IMR-90 (cell line): ENCODE measurements around the gene GRIA2. TPM values are rescaled to one million over a fixed set of nuclear protein-coding genes. Genes with fewer than 3 reads are reported as not detected.

ENCODE experiments used
- ATAC-seq: fragments of 200-7000 bp; cut with Tn5 transposase; 2 replicates; pipeline ENCODE4 v1.9.1; 2020; ENCODE audit warnings: low read depth, mild to moderate bottlenecking, moderate library complexity
- BruUV-seq: library from RNA; stranded (reverse); fragments of 400-500 nt; replicated peaks from 2 replicates; lab custom pipeline; 2021; lab: Mats Ljungman, UMichigan
- CTCF ChIA-PET: fragments of 300-600 bp; formaldehyde crosslinking; extraction: SDS; loops from one replicate; lab custom pipeline; 2021; ENCODE audit warnings: antibody characterized with exemption; lab: Yijun Ruan, JAX
- POLR2A ChIA-PET: fragments of 300-600 bp; sonication (Branson Sonifier 250); formaldehyde crosslinking; loops from one replicate; lab custom pipeline; 2022; ENCODE audit warnings: antibody characterized with exemption; ENCODE audit not compliant: unreplicated experiment; lab: Charles Lee
- DNase-seq: peaks from one replicate; pipeline ENCODE4 v3.0.0; 2013
- H2AFZ ChIP-seq: replicated peaks from 2 replicates; pipeline ENCODE3; 2013; ENCODE audit warnings: low read length, mild to moderate bottlenecking; ENCODE audit not compliant: poor library complexity
- H2AK5ac ChIP-seq: 2 replicates; pipeline ENCODE4 v1.6.1; 2013; ENCODE audit warnings: low read depth, low read length, inconsistent platforms
- H2AK9ac ChIP-seq: replicated peaks from 2 replicates; pipeline ENCODE3; 2013; ENCODE audit warnings: mild to moderate bottlenecking, low read depth, low read length, moderate library complexity; ENCODE audit not compliant: poor library complexity
- H2BK120ac ChIP-seq: 2 replicates; pipeline ENCODE4 v1.6.1; 2013; ENCODE audit warnings: low read depth, low read length, inconsistent platforms
- H2BK15ac ChIP-seq: 3 replicates; pipeline ENCODE4 v1.6.1; 2013; ENCODE audit warnings: low read depth, low read length, inconsistent platforms
- H2BK20ac ChIP-seq: 2 replicates; pipeline ENCODE4 v1.6.1; 2013; ENCODE audit warnings: low read depth, mild to moderate bottlenecking, inconsistent platforms, low read length, moderate library complexity
- H2BK5ac ChIP-seq: 2 replicates; pipeline ENCODE4 v1.6.1; 2013; ENCODE audit warnings: mild to moderate bottlenecking, low read depth, low read length, inconsistent platforms; ENCODE audit not compliant: poor library complexity, severe bottlenecking
- H3K14ac ChIP-seq: replicated peaks from 2 replicates; pipeline ENCODE4 v1.6.1; 2013; ENCODE audit warnings: low read depth, low read length, inconsistent platforms
- H3K18ac ChIP-seq: 2 replicates; pipeline ENCODE4 v1.6.1; 2013; ENCODE audit warnings: low read depth, low read length, control low read depth
- H3K23ac ChIP-seq: 2 replicates; pipeline ENCODE4 v1.6.1; 2013; ENCODE audit warnings: low read depth, low read length, inconsistent platforms
- H3K27ac ChIP-seq: 2 replicates; pipeline ENCODE4 v1.5.1; 2013; ENCODE audit warnings: mild to moderate bottlenecking, control low read depth, low read length; ENCODE audit not compliant: insufficient read depth
- H3K27me3 ChIP-seq: 2 replicates; pipeline ENCODE4 v1.6.1; 2013; ENCODE audit warnings: low read length; ENCODE audit not compliant: control insufficient read depth, insufficient read depth
- H3K36me3 ChIP-seq: 2 replicates; pipeline ENCODE4 v1.6.1; 2013; ENCODE audit warnings: low read length, mixed read lengths; ENCODE audit not compliant: control insufficient read depth, insufficient read depth
- H3K4ac ChIP-seq: 2 replicates; pipeline ENCODE4 v1.6.1; 2013; ENCODE audit warnings: low read depth, low read length, inconsistent platforms
- H3K4me1 ChIP-seq: 2 replicates; pipeline ENCODE4 v1.6.1; 2013; ENCODE audit warnings: low read length, mixed read lengths; ENCODE audit not compliant: control insufficient read depth, insufficient read depth
- H3K4me2 ChIP-seq: 2 replicates; pipeline ENCODE4 v1.6.1; 2013; ENCODE audit warnings: low read depth, mild to moderate bottlenecking, control low read depth, low read length, moderate library complexity
- H3K4me3 ChIP-seq: 2 replicates; pipeline ENCODE4 v1.5.1; 2013; ENCODE audit warnings: low read depth, mild to moderate bottlenecking, control low read depth, low read length, moderate library complexity; ENCODE audit not compliant: insufficient read depth
- H3K56ac ChIP-seq: 2 replicates; pipeline ENCODE4 v1.6.1; 2013; ENCODE audit warnings: low read length, inconsistent platforms; ENCODE audit not compliant: insufficient read depth; ENCODE audit errors: extremely low read depth
- H3K79me1 ChIP-seq, 2 experiments: 2 replicates each; pipeline ENCODE4 v1.6.1; 2013; ENCODE audit warnings: low read length in 2 of 2, inconsistent platforms in 1 of 2, low read depth in 1 of 2
- H3K9ac ChIP-seq: 2 replicates; pipeline ENCODE4 v1.6.1; 2013; ENCODE audit warnings: low read depth, low read length, control low read depth
- H3K9me1 ChIP-seq: 2 replicates; pipeline ENCODE4 v1.6.1; 2013; ENCODE audit warnings: low read length, inconsistent platforms; ENCODE audit not compliant: insufficient read depth
- H3K9me3 ChIP-seq: 2 replicates; pipeline ENCODE4 v1.6.1; 2013; ENCODE audit warnings: low read length; ENCODE audit not compliant: control insufficient read depth, insufficient read depth
- H4K20me1 ChIP-seq: 2 replicates; pipeline ENCODE4 v1.6.1; 2013; ENCODE audit warnings: low read length, inconsistent platforms; ENCODE audit not compliant: insufficient read depth
- H4K5ac ChIP-seq: 2 replicates; pipeline ENCODE4 v1.6.1; 2013; ENCODE audit warnings: mild to moderate bottlenecking, low read depth, low read length, control low read depth
- H4K8ac ChIP-seq, 2 experiments: 2 replicates each; pipeline ENCODE4 v1.6.1; 2013; ENCODE audit warnings: low read depth in 2 of 2, low read length in 2 of 2, control low read depth in 1 of 2, inconsistent platforms in 1 of 2
- H4K91ac ChIP-seq: 2 replicates; pipeline ENCODE4 v1.6.1; 2013; ENCODE audit warnings: low read depth, low read length, inconsistent platforms; ENCODE audit not compliant: insufficient read depth
- CEBPB ChIP-seq: IDR thresholded peaks from 2 replicates; pipeline ENCODE4 v1.6.1; 2012; ENCODE audit warnings: low read depth, low read length, improper control_type of control experiment
- MAFK ChIP-seq: IDR thresholded peaks from 2 replicates; pipeline ENCODE4 v1.6.1; 2012; ENCODE audit warnings: low read depth, low read length, improper control_type of control experiment
- RAD21 ChIP-seq: IDR thresholded peaks from 2 replicates; pipeline ENCODE4 v1.6.1; 2012; ENCODE audit warnings: low read length, improper control_type of control experiment
- WGBS, 2 experiments: methylation state at CpG; one replicate each; pipeline versions ENCODE4 v1.1.5 to v1.1.7; 2013; ENCODE audit warnings: missing lambda C conversion rate in 2 of 2; ENCODE audit not compliant: insufficient read length in 1 of 2; ENCODE audit errors: extremely low coverage in 2 of 2; 5-methylcytosine and 5-hydroxymethylcytosine counted together
- dilution Hi-C: fragments of 300-500 bp; cut with HindIII; formaldehyde crosslinking; loops from one replicate; pipeline ENCODE4 v1.14.3; 2018; ENCODE audit warnings: low sequenced_read_pairs; ENCODE audit not compliant: unreplicated experiment
- in situ Hi-C: fragments of 300-500 bp; cut with MboI; formaldehyde crosslinking; loops from 3 replicates; pipeline ENCODE4 v1.14.3; 2019; ENCODE audit warnings: low sequenced_read_pairs, inconsistent platforms, mixed read lengths
- intact Hi-C: fragments of 100-400 bp; cut with micrococcal nuclease; formaldehyde crosslinking; loops from 2 replicates; pipeline ENCODE4 v1.10.0; 2022
- polyA plus RNA-seq, 3 experiments: library from polyadenylated mRNA; depleted of rRNA; stranded (reverse); fragments of >200 nt; gene quantifications; 2 replicates each; pipeline ENCODE4 v1.2.3, GENCODE V29; 2012; ENCODE audit warnings: low replicate concordance in 1 of 3
- total RNA-seq: library from RNA; depleted of rRNA; stranded (reverse); fragments of >200 nt; gene quantifications from 2 replicates; pipeline ENCODE4 v1.2.3, GENCODE V29; 2012
- TF ChIP-seq, protein P1 (sequence below): fragments of 150-350 bp; IDR thresholded peaks from 2 replicates; pipeline ENCODE4 v1.6.1; 2017; ENCODE audit warnings: mild to moderate bottlenecking, antibody characterized with exemption, low read length, low read depth
- TF ChIP-seq, protein P2 (sequence below): fragments of 150-350 bp; IDR thresholded peaks from 2 replicates; pipeline ENCODE4 v1.6.1; 2016; ENCODE audit warnings: low read depth, mild to moderate bottlenecking, low read length, moderate library complexity, borderline replicate concordance

GRIA2 gene
- total and polyA plus RNA-seq, 2 of the 4 experiments (the other 2 are of a cell fraction), result not detected

DNA sequence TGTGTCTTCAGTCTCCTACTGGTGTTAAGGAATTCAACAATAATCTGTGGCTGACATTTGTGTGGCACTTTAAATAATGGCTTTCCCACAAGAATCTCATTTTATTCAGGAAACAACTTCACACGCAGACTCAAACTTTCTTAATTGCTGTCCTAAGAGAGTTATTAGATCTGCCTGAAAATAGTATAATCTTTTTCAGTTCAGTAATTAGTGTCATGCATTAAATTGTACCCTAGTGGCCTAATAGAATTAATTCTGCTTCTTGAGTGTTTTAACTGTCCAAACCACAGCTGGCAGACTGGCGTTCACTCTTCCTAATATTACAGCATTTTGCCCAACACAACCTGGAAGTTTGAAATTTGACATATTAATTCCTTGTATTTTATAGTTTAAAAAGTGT lies 107.1 kb downstream of the GRIA2 start:
- intact Hi-C loops (no loop called here), in situ Hi-C loops (no loop called here), dilution Hi-C loops (no loop called here)
- Histone ChIP-seq H2AK5ac (no peak overlapping the region), H3K4ac (no peak overlapping the region), H3K4me3 (no peak overlapping the region), H2AK9ac (no peak overlapping the region), H4K5ac (no peak overlapping the region), H3K4me1 (no peaks in the 10 kb centered on the region), H3K27ac (no peak overlapping the region), H2BK5ac (no peak overlapping the region), H3K4me2 (no peak overlapping the region), H3K14ac (no peak overlapping the region), H3K18ac (no peak overlapping the region), H3K27me3 (no peaks in the 10 kb centered on the region), H3K9me3 (no peaks in the 10 kb centered on the region), H2BK20ac (no peak overlapping the region), H2BK15ac (no peak overlapping the region), H4K91ac (no peak overlapping the region), H4K20me1 (no peaks in the 10 kb centered on the region), H3K9me1 (no peaks in the 10 kb centered on the region), H3K79me1 (no peaks in the 10 kb centered on the region), H3K23ac (no peak overlapping the region), H3K36me3 (no peaks in the 10 kb centered on the region), H2AFZ (no peak overlapping the region), H3K56ac (no peak overlapping the region), H3K9ac (no peak overlapping the region), H4K8ac (no peak overlapping the region), H2BK120ac (no peak overlapping the region)
- POLR2A ChIA-PET, result no interaction called here
- CTCF ChIA-PET, result no interaction called here
- ATAC-seq (no peak), DNase-seq (no peak)
- TF ChIP-seq RAD21 (no peak), MAFK (no peak), CEBPB (no peak)
- TF ChIP-seq, protein P1, sequence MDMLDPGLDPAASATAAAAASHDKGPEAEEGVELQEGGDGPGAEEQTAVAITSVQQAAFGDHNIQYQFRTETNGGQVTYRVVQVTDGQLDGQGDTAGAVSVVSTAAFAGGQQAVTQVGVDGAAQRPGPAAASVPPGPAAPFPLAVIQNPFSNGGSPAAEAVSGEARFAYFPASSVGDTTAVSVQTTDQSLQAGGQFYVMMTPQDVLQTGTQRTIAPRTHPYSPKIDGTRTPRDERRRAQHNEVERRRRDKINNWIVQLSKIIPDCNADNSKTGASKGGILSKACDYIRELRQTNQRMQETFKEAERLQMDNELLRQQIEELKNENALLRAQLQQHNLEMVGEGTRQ, result no peak
- TF ChIP-seq, protein P2, sequence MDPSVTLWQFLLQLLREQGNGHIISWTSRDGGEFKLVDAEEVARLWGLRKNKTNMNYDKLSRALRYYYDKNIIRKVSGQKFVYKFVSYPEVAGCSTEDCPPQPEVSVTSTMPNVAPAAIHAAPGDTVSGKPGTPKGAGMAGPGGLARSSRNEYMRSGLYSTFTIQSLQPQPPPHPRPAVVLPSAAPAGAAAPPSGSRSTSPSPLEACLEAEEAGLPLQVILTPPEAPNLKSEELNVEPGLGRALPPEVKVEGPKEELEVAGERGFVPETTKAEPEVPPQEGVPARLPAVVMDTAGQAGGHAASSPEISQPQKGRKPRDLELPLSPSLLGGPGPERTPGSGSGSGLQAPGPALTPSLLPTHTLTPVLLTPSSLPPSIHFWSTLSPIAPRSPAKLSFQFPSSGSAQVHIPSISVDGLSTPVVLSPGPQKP, result no peak
- BruUV-seq, result no TSS peak
- WGBS, 2 experiments, result no CpG with 5 or more reads among the region's 2 CpGs
